ENCODE results near the gene PAH.

Gene PAH

DNA sequence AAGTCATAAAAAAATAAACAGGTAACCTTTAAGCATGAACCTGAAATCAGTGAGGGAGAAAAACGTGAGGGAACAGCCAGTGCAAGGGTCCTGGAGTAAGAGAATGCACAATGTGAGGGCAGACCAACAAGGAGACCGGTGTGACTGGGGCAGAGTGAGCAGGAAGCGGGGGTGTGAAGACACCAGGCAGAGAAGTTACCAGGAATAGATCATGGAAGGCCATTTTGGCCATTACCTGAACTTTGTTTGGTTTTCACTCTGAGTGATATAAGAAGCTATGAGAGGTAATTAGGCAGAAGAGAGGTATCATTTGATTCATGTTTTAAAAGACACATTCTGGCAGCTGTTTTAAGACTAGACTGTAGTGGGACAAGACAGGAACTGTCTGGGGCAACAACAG lies 15.0 kb downstream of the PAH start:
- no peak overlapping the region for H3K4me3 ChIP-seq (ENCODE audit: low read depth, low read length)
- no peaks in the 10 kb centered on the region for H3K36me3 ChIP-seq (ENCODE audit: control insufficient read depth in 2 of 2, insufficient read depth in 1 of 2, low read length in 2 of 2)
- ChIA-PET POLR2A (no interaction called here), CTCF (no interaction called here)
- no peak overlapping the region for H3K27ac ChIP-seq (ENCODE audit: extremely low read depth, low read depth, low read length)
- TF ChIP-seq, protein P1, sequence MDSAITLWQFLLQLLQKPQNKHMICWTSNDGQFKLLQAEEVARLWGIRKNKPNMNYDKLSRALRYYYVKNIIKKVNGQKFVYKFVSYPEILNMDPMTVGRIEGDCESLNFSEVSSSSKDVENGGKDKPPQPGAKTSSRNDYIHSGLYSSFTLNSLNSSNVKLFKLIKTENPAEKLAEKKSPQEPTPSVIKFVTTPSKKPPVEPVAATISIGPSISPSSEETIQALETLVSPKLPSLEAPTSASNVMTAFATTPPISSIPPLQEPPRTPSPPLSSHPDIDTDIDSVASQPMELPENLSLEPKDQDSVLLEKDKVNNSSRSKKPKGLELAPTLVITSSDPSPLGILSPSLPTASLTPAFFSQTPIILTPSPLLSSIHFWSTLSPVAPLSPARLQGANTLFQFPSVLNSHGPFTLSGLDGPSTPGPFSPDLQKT (IDR thresholded peaks at IDR 0.05; ENCODE audit: borderline replicate concordance, low read depth, low read length), result no peak
- TF ChIP-seq ZNF184 (tag by site-specific recombination; IDR thresholded peaks at IDR 0.05) (no peak), ZNF391 (tag by site-specific recombination; IDR thresholded peaks at IDR 0.05; ENCODE audit: borderline replicate concordance, low read depth) (no peak), ZNF19 (tag by site-specific recombination; IDR thresholded peaks at IDR 0.05; ENCODE audit: low read depth) (no peak), ZNF777 (tag by site-specific recombination; IDR thresholded peaks at IDR 0.05; ENCODE audit: borderline replicate concordance) (no peak), ZNF670 (tag by site-specific recombination; IDR thresholded peaks at IDR 0.05; ENCODE audit: low read depth) (no peak), ZBTB21 (tag by site-specific recombination; IDR thresholded peaks at IDR 0.05) (no peak), ZFHX2 (tag by site-specific recombination; conservative IDR thresholded peaks at IDR 0.05) (no peak), ZXDB (tag by site-specific recombination; IDR thresholded peaks at IDR 0.05) (no peak), ZBTB17 (tag by site-specific recombination; IDR thresholded peaks at IDR 0.05) (no peak), ZNF585B (tag by site-specific recombination; IDR thresholded peaks at IDR 0.05) (no peak), EGR2 (tag by site-specific recombination; IDR thresholded peaks at IDR 0.05; ENCODE audit: low read depth) (no peak), ZNF214 (tag by site-specific recombination; IDR thresholded peaks at IDR 0.05; ENCODE audit: borderline replicate concordance) (no peak), KLF1 (tag by site-specific recombination; IDR thresholded peaks at IDR 0.05) (no peak)
- TF ChIP-seq, protein P2, sequence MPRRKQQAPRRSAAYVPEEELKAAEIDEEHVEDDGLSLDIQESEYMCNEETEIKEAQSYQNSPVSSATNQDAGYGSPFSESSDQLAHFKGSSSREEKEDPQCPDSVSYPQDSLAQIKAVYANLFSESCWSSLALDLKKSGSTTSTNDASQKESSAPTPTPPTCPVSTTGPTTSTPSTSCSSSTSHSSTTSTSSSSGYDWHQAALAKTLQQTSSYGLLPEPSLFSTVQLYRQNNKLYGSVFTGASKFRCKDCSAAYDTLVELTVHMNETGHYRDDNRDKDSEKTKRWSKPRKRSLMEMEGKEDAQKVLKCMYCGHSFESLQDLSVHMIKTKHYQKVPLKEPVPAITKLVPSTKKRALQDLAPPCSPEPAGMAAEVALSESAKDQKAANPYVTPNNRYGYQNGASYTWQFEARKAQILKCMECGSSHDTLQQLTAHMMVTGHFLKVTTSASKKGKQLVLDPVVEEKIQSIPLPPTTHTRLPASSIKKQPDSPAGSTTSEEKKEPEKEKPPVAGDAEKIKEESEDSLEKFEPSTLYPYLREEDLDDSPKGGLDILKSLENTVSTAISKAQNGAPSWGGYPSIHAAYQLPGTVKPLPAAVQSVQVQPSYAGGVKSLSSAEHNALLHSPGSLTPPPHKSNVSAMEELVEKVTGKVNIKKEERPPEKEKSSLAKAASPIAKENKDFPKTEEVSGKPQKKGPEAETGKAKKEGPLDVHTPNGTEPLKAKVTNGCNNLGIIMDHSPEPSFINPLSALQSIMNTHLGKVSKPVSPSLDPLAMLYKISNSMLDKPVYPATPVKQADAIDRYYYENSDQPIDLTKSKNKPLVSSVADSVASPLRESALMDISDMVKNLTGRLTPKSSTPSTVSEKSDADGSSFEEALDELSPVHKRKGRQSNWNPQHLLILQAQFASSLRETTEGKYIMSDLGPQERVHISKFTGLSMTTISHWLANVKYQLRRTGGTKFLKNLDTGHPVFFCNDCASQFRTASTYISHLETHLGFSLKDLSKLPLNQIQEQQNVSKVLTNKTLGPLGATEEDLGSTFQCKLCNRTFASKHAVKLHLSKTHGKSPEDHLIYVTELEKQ (tag by site-specific recombination; IDR thresholded peaks at IDR 0.05; ENCODE audit: borderline replicate concordance), result no peak
- TF ChIP-seq, protein P3, sequence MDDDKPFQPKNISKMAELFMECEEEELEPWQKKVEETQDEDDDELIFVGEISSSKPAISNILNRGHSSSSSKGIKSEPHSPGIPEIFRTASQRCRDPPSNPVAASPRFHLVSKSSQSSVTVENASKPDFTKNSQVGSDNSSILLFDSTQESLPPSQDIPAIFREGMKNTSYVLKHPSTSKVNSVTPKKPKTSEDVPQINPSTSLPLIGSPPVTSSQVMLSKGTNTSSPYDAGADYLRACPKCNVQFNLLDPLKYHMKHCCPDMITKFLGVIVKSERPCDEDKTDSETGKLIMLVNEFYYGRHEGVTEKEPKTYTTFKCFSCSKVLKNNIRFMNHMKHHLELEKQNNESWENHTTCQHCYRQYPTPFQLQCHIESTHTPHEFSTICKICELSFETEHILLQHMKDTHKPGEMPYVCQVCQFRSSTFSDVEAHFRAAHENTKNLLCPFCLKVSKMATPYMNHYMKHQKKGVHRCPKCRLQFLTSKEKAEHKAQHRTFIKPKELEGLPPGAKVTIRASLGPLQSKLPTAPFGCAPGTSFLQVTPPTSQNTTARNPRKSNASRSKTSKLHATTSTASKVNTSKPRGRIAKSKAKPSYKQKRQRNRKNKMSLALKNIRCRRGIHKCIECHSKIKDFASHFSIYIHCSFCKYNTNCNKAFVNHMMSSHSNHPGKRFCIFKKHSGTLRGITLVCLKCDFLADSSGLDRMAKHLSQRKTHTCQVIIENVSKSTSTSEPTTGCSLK (tag by site-specific recombination; IDR thresholded peaks at IDR 0.05), result no peak
- TF ChIP-seq, protein P4, sequence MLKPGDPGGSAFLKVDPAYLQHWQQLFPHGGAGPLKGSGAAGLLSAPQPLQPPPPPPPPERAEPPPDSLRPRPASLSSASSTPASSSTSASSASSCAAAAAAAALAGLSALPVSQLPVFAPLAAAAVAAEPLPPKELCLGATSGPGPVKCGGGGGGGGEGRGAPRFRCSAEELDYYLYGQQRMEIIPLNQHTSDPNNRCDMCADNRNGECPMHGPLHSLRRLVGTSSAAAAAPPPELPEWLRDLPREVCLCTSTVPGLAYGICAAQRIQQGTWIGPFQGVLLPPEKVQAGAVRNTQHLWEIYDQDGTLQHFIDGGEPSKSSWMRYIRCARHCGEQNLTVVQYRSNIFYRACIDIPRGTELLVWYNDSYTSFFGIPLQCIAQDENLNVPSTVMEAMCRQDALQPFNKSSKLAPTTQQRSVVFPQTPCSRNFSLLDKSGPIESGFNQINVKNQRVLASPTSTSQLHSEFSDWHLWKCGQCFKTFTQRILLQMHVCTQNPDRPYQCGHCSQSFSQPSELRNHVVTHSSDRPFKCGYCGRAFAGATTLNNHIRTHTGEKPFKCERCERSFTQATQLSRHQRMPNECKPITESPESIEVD (tag by site-specific recombination; IDR thresholded peaks at IDR 0.05), result no peak
- no peaks in the 10 kb centered on the region for H3K9me3 ChIP-seq (ENCODE audit: control insufficient read depth, insufficient read depth, low read depth, low read length)
- no peaks in the 10 kb centered on the region for H3K4me1 ChIP-seq (ENCODE audit: control insufficient read depth, insufficient read depth, low read length)

DNA sequence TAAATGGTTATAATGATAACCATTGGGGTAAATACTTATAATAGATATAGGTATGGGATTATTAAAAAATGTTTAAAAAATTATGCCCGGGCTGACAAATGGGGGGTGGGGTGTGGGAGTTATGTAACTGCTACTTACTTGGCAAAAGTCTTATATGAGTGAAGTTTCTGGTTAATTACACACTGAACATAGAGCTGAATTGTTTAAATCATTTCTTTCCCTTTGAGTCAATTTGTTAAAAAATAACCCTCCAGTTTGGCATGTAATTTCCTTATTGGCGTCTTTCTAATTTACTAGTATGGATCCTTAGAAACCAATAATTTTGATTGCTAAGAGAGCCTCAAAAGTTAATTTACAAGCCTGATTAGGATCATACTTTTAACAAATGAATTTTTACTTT lies 16.7 kb downstream of the PAH start:
- Histone ChIP-seq H3K4me1 (ENCODE audit: control insufficient read depth, insufficient read depth, low read length) (no peaks in the 10 kb centered on the region), H3K27ac (ENCODE audit: extremely low read depth, low read depth, low read length) (no peak overlapping the region), H3K4me3 (ENCODE audit: low read depth, low read length) (no peak overlapping the region), H3K9me3 (ENCODE audit: control insufficient read depth, insufficient read depth, low read depth, low read length) (no peaks in the 10 kb centered on the region), H3K36me3 (ENCODE audit: control insufficient read depth in 2 of 2, insufficient read depth in 1 of 2, low read length in 2 of 2) (no peaks in the 10 kb centered on the region)
- CTCF ChIA-PET, result no interaction called here
- POLR2A ChIA-PET, result interaction anchor here (0.7 kb wide), 1 partner anchor 14 kb away, joined by 4 read pairs; no protein-coding TSS in a partner anchor
- TF ChIP-seq ZNF391 (tag by site-specific recombination; IDR thresholded peaks at IDR 0.05; ENCODE audit: borderline replicate concordance, low read depth), result no peak
- TF ChIP-seq, protein P5, sequence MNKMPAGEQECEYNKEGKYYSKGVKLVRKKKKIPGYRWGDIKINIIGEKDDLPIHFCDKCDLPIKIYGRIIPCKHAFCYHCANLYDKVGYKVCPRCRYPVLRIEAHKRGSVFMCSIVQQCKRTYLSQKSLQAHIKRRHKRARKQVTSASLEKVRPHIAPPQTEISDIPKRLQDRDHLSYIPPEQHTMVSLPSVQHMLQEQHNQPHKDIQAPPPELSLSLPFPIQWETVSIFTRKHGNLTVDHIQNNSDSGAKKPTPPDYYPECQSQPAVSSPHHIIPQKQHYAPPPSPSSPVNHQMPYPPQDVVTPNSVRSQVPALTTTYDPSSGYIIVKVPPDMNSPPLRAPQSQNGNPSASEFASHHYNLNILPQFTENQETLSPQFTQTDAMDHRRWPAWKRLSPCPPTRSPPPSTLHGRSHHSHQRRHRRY (tag by site-specific recombination; IDR thresholded peaks at IDR 0.05), result no peak
- no peak for TF ChIP-seq ZNF514 (tag by site-specific recombination; IDR thresholded peaks at IDR 0.05)
- no peak for TF ChIP-seq ZNF555 (tag by site-specific recombination; conservative IDR thresholded peaks at IDR 0.05)
- TF ChIP-seq GFI1B (tag by site-specific recombination; IDR thresholded peaks at IDR 0.05), result no peak
- TF ChIP-seq ZBTB17 (tag by site-specific recombination; IDR thresholded peaks at IDR 0.05), result no peak
- no peak for TF ChIP-seq ZNF138 (tag by site-specific recombination; IDR thresholded peaks at IDR 0.05; ENCODE audit: borderline replicate concordance)
- no peak for TF ChIP-seq ZNF19 (tag by site-specific recombination; IDR thresholded peaks at IDR 0.05; ENCODE audit: low read depth)
- no peak for TF ChIP-seq SP3 (tag by site-specific recombination; IDR thresholded peaks at IDR 0.05)
- TF ChIP-seq KLF16 (tag by site-specific recombination; IDR thresholded peaks at IDR 0.05), result no peak
- TF ChIP-seq, protein P6, sequence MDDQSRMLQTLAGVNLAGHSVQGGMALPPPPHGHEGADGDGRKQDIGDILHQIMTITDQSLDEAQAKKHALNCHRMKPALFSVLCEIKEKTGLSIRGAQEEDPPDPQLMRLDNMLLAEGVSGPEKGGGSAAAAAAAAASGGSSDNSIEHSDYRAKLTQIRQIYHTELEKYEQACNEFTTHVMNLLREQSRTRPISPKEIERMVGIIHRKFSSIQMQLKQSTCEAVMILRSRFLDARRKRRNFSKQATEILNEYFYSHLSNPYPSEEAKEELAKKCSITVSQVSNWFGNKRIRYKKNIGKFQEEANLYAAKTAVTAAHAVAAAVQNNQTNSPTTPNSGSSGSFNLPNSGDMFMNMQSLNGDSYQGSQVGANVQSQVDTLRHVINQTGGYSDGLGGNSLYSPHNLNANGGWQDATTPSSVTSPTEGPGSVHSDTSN (CRISPR knock-in tag; IDR thresholded peaks at IDR 0.05), result no peak
